Right lung (tissue), 10 donors: Measurements from ENCODE around the gene ABCA12. TPM values are rescaled to one million over a fixed set of nuclear protein-coding genes. Genes with fewer than 3 reads are reported as not detected.
"Not testable (repeated sequence)": the region's sequence is repeated elsewhere in the genome, so short reads cannot be mapped to it uniquely, and the experiment has no call there.

Experiments
- DNase-seq, 2 donors: peaks; one replicate each; pipeline ENCODE4 v3.0.0-alpha.2; 2013
- long read RNA-seq, 8 donors: transcript quantifications; one replicate each; lab custom pipeline, GENCODE V29; 2026
- polyA plus RNA-seq, 5 donors: library from polyadenylated mRNA; unstranded; fragments of 120-200 nt; gene quantifications; one replicate each; pipeline versions ENCODE4 v1.2.1 to v1.2.3, GENCODE V29; 2013; ENCODE audit warnings: inconsistent platforms in 1 of 5, low replicate concordance in 1 of 5; ENCODE audit not compliant: insufficient read length in 5 of 5, insufficient read depth in 1 of 5

Gene ABCA12, protein sequence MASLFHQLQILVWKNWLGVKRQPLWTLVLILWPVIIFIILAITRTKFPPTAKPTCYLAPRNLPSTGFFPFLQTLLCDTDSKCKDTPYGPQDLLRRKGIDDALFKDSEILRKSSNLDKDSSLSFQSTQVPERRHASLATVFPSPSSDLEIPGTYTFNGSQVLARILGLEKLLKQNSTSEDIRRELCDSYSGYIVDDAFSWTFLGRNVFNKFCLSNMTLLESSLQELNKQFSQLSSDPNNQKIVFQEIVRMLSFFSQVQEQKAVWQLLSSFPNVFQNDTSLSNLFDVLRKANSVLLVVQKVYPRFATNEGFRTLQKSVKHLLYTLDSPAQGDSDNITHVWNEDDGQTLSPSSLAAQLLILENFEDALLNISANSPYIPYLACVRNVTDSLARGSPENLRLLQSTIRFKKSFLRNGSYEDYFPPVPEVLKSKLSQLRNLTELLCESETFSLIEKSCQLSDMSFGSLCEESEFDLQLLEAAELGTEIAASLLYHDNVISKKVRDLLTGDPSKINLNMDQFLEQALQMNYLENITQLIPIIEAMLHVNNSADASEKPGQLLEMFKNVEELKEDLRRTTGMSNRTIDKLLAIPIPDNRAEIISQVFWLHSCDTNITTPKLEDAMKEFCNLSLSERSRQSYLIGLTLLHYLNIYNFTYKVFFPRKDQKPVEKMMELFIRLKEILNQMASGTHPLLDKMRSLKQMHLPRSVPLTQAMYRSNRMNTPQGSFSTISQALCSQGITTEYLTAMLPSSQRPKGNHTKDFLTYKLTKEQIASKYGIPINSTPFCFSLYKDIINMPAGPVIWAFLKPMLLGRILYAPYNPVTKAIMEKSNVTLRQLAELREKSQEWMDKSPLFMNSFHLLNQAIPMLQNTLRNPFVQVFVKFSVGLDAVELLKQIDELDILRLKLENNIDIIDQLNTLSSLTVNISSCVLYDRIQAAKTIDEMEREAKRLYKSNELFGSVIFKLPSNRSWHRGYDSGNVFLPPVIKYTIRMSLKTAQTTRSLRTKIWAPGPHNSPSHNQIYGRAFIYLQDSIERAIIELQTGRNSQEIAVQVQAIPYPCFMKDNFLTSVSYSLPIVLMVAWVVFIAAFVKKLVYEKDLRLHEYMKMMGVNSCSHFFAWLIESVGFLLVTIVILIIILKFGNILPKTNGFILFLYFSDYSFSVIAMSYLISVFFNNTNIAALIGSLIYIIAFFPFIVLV (N-terminal part only)
- under 1 TPM; 0.06 to 0.26 (median 0.08) TPM for polyA plus RNA-seq
- long read RNA-seq, donor 1, partial matches to known transcripts, result 14 of 92 reads
- long read RNA-seq, donor 1, other reads (novel, unspliced or antisense), result 78 of 92 reads
- long read RNA-seq, donor 2, partial matches to known transcripts, result 0 of 8 reads
- long read RNA-seq, donor 2, other reads (novel, unspliced or antisense), result 8 of 8 reads
- long read RNA-seq, donor 3, result 0 reads
- long read RNA-seq, donor 4, partial matches to known transcripts, result 0 of 12 reads
- long read RNA-seq, donor 4, other reads (novel, unspliced or antisense), result 12 of 12 reads
- long read RNA-seq, donor 5, partial matches to known transcripts, result 0 of 11 reads
- long read RNA-seq, donor 5, other reads (novel, unspliced or antisense), result 11 of 11 reads
- long read RNA-seq, donor 6, partial matches to known transcripts, result 0 of 16 reads
- long read RNA-seq, donor 6, other reads (novel, unspliced or antisense), result 16 of 16 reads
- long read RNA-seq, donor 7, result 0 reads
- long read RNA-seq, donor 8, result 0 reads

DNA sequence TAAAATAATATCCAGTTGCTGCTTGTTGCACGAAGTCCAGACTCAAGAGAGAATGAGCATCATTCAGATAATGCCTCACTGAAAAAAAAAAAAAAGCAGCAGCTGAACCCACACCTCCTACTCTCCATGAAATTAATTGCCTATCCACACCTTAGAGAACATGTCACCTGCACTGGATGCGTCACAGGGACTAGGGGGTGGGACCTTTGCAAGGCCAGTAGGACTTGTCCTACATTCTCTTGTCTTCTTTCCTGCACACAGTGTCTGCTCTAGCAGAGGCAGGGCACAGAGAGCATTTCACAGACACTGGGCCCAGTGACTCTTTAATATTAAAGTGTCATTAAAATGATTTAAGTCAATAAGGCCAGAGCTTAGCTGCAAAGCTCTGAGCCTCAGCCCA is at the start of gene ABCA12:
Gene ABCA12 (minus strand): TSS at position 148 of the 400 bp plus-strand sequence. CDS start 418 bp downstream, outside the sequence.
- DNase-seq, result no peak

DNA sequence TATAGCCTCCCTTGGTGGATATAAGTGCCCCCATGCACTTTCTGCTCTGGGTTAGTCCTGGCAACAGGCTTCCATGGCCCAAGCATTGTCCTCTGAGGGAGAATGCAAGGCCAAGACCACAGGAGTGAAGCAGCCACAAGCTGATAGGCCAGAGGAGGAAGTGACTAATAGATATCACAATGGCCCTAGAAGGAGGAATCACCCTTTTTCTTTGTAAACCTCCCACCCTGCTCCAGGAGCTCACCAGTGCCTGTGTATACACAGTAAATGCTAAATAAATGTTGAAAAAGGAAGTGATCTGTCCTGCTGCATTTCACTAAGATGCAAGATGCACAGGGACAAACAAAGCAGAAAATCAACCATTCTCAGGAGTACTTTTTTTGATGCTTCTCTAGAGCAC is 49.7 kb upstream of the ABCA12 start:
- no peak for DNase-seq

DNA sequence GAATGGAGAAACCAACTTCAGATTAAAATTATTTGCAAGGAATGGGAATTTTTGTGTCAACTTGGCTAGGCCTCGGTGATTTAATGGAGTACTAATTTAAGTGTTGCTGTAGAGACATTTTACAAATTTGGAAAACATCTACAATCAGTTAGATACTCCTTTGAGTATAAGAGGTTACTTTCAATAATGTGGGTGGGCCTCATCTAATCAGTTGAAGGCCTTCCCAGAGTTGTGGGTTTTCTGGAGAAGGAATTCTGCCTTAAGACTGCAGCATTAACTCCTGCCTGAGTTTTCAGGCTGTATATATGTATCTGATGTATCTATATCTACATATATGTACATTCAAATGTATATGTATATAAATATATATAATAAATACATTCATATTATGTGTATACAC is 47.6 kb upstream of the ABCA12 start:
- DNase-seq, result no peak

DNA sequence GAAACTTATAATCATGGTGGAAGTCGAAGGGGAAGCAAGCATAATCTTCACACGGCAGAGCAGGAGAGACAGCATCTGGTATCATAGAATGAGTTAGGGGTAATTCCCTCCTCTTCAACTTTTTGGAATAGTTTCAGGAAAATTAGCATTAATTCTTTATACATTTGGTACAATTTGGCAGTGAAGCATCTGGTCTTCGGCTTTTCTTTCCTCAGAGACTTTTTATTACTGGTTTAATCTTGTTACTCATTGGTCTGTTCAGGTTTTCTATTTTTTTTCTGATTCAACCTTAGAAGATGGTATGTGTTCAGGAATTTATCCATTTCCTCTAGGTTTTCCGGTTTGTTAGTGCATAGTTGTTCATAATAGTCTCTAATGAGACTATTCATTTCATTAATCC is 39.7 kb upstream of the ABCA12 start:
- DNase-seq, result no peak

DNA sequence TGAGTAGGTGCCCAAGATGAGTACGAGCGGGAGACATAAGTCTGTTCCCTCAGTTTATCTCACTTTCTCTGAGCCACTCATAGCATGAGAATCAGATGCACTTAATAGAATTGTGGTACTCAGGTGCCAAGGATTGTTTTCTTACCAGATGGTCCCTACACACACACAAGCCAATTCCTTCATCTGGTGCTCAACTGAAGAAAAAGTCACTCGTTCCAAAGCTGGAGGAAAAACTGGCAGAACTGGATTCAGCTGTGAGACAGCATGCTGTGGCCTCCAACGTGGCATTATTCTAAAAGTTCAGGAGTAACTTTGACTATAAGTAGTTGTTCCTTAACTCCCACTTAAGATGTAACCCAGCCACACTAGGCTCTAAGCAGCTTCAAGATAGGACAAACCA is 33.4 kb upstream of the ABCA12 start:
- no peak for DNase-seq

DNA sequence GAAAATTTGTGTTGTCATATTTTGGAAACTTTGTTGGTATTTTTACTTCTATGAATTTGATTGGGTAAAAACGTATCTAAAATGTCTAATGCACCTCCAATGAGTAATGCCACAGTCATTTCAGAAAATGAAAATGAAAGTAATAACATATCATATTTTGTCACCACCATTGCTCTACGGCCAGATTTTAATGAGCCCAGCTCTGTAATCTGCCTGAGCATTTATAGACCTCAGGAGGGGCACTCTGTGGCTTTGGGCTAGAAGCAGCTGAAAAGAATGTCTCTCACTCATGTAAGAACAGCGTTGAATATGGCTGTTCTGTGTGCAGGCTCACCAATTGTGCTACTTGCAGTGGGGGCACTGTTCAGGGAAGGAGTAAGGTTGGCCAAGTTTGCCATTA is 32.7 kb upstream of the ABCA12 start:
- DNase-seq, result no peak

DNA sequence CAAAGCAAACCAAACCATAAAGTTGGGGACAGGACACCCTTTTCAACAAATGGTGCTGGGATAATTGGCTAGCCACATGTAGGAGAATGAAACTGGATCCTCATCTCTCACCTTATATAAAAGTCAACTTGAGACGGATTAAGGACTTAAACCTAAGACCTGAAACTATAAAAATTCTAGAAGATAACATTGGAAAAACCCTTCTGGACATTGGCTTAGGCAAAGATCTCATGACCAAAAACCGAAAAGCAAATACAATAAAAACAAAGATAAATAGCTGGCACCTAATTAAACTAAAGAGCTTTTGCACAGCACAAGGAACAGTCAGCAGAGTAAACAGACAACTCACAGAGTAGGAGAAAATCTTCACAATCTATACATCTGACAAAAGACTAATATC is 28.1 kb upstream of the ABCA12 start:
- not testable (repeated sequence) for DNase-seq

DNA sequence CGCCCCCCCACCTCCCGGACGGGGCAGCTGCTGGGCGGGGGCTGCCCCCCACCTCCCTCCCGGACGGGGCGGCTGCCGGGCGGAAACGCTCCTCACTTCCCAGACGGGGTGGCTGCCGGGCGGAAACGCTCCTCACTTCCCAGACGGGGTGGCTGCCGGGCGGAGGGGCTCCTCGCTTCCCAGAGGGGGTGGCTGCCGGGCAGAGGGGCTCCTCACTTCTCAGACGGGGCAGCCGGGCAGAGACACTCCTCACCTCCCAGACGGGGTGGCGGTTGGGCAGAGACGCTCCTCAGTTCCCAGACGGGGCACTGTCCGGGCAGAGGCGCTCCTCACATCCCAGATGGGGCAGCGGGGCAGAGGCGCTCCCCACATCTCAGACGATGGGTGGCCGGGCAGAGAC is 24.9 kb upstream of the ABCA12 start:
- DNase-seq, result not testable (repeated sequence)

DNA sequence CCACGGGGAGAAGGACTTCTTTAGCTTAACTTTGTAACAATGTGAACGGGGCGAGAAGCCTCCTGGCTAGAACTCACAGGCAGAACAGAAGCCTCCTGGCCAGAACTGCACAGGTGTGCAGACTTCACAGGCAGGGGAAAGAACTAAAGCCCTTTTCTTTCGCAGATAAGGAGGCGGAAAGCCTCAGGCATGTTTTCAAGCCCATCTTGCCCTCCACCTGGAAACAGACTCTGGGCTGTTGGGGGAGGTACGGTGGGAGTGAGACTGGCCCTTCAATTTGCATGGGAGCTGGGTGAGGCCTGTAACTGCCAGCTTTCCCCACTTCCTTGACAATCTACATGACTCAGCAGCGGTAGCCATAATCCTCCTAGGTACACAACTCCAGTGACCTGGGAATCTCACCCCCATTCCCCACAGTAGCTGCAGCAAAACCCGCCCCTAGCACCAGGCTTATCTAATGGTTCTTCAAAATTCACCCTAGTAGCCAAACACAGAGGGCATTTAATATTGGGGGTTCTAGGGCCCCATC is 22.9 kb upstream of the ABCA12 start:
- no peak for DNase-seq

DNA sequence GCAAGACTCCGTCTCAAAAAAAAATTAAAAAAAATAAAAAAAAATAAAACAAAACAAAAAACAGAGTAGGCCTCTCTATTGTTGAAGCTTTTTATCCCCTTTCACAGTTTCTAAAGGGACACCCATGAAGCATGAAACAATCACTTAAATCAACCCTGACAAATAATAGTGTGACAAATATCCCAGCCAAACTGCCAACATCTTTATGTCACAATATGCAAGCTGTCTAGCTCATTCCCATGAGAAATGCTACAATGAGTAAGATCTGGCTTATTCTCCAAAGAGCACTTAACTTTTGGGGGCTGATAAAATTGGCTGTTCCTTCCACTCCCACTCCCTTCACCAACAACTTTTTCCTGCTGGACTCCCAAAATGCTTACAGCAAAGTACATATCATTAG is 21.7 kb upstream of the ABCA12 start:
- DNase-seq, result no peak

DNA sequence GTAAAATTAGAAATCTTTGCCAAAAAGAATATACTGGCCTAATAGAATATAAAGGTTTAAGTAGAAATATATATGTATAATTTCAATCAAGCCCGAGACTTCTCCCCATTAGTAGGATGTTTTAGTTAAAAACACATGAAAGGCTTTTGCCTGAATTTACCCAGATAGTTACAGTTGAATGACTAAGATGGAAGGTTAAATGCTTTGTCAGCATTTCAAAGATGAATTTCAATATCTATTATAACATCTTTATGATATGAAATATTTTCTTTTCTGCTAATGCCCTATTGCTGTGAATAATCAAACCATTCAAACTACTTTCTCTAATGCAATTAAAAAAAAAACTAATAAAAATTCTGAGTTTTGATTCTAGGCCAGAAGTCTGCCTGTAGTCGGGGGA is 18.0 kb upstream of the ABCA12 start:
- no peak for DNase-seq

DNA sequence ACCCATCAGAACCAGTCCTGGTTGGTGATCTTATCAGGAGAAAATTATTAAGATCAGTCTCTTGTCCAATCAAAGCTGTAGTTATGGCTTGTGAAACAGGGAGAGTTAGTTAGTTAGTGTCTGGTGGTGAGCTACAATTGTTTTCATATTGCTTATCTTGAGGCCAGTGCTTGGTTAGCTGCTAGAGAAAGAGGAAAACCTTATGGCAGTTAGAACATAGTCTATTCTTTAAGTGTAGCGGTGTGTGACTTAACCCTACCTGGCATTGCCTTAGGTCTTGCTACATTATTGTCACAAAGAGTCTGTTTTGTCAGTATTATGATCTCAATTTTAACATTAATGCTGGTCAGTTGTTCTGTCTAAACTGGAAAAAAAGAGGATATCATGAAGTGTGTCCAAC is 11.5 kb upstream of the ABCA12 start:
- DNase-seq, result no peak

DNA sequence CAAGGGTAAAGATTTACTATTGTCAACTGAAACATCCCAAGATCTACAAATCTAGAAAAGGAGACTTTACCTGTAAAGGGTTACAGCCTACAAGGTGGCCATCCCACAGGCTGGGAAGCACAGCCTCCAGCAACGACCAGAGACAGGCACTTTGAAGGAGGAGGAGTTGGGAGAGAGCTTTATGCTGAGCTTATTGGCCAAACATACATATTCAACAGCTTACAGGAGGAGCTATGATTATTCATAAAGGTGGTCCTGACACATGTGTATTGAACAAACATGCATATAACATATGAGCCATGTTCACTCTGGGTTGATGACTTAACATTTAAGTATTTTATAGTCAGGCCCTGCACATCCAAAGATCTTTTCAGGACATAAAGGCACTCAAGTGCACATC is 11.1 kb upstream of the ABCA12 start:
- no peak for DNase-seq

DNA sequence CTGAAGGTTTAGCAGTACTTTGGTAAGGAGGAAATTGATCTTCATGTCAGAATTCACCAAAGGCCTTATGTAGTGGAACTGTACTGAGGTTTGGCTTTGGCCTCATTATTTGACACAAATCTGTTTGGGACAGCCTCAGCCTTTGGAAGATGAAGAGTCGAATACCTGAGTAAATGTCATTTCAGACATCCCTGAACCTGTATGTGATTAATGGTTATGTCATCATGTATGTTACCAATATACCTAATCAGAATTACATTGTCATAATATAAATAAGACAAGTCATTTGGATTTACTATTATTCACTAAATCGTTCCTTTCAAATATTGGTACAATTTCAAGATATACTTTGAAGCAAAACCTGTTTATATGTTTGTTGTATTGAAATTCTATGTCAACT is 10.6 kb upstream of the ABCA12 start:
- no peak for DNase-seq

DNA sequence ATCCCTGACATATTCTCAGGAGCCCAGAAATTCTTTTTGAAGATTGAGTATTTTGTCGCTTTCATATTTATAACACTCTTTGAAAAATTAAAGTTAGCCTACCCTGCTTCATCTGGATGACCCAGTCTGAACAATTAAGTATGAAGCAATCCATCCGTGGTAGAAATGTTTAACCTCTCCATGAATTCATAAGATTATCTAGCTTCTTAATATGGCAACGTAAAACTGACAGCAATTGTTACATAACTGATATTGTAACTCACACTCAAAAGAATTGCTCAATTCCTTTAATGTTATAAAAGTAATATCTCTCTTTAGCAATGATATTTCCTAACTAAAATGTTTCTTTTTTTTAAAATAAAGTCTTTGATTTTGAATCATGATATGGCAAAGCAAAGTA is 7.2 kb upstream of the ABCA12 start:
- peak; percentile 4 for DNase-seq

DNA sequence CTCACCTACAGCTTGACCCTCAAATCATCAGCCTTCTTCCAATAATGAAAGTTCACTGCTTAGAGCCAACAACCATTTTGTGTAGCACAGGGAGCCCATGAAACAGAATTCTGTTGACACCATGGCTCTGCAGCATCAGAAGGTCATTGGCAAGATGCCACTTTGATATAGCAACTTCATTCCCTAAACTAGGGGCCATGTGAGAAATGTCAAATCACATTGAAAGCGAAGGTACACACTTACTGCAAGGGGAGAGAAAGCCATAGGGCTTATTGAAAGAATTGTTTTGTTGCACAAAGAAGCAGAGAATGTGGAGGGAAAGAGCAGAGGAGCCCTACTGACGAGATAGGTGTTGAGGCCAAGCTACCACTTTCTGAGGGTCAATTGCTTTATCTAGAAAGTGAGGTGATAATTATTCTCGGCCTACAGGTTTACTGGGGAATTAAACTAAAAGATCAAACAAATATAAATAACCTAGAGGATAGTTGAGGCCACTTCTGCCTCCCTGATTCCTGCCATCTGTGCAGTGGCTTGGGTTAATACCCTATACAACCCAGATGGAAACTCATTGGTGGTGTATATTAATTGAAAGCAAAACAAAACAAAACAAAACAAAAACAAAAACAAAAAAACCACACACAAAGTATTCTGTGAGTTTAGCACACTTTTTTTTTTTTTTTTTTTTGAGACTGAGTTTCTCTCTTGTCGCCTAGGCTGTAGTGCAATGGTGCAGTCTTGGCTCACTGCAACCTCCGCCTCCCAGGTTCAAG is 5.9 kb upstream of the ABCA12 start:
- no peak for DNase-seq

DNA sequence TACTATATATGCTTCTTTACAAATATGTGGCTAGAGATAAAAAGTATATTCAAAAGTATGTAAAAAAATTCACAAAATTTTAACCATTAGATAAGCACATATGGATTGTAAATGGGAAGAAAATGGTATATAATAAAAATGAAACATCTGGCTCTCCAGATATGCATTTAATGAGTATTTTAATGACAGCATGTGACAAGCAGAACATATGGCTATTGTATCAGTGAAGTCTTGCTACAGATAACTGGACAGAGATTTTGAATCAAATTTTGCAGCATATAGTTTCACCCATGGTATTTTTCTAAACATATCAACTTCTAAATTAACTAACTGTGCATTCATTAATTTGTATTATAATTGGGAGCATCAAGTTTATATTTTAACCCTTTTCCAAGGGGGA is 5.0 kb upstream of the ABCA12 start:
- DNase-seq, result no peak

DNA sequence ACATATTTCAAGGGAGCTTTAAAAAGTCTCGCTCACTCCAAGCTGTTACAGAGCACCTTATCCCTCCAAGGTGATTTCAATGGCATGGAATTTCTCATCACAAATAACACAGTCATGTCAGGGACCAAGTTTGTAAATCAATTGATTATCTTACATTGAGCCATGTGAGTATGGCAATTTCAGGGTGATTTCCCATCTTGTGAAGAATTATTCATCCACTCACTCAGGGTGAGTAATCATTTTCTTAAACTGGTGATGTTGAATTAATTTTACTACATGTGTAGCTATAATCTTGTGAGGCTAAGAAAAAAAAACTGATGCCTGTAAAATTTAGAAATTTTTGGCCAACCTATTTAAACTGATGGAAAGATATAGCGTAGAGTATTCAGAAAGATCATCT is 3.3 kb upstream of the ABCA12 start:
- DNase-seq, result no peak

DNA sequence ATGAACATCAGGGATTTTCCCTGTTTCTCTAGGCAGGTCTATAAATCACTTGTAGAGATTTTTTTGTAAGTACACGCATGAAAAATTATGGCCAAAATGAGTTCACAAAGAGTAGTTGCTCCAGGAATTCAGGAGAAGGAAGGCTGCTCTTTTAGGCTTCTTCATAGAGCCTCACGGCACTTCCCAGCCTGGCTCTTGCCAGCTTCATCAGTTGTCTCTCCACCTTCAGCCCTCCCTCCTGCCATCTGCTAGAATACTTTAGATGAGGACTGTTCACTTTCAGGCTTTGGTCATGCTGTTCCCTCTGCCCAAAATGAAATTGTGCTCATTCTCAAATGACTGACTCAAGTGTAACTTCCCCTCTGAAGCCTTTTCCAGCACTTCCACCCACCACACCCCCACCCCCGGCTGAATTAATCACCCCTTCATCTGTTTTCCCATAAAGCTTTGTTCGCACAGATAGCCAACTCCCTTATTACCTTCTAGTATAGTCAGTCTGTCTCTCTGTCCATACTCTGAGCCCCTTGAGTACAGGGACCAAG is 1.8 kb upstream of the ABCA12 start:
- DNase-seq, result no peak
